CD4-positive, alpha-beta T cell treated with Interleukin-17A for 4 hours (primary cell): ENCODE results near the gene LAMB3.
A peak's percentile ranks its signal among the peaks of the same experiment; 100 is the strongest.

ENCODE experiments used
- DNase-seq: peaks from one replicate; pipeline ENCODE4 v3.0.0-alpha.2; 2020; ENCODE audit warnings: mixed read lengths

Gene LAMB3

DNA sequence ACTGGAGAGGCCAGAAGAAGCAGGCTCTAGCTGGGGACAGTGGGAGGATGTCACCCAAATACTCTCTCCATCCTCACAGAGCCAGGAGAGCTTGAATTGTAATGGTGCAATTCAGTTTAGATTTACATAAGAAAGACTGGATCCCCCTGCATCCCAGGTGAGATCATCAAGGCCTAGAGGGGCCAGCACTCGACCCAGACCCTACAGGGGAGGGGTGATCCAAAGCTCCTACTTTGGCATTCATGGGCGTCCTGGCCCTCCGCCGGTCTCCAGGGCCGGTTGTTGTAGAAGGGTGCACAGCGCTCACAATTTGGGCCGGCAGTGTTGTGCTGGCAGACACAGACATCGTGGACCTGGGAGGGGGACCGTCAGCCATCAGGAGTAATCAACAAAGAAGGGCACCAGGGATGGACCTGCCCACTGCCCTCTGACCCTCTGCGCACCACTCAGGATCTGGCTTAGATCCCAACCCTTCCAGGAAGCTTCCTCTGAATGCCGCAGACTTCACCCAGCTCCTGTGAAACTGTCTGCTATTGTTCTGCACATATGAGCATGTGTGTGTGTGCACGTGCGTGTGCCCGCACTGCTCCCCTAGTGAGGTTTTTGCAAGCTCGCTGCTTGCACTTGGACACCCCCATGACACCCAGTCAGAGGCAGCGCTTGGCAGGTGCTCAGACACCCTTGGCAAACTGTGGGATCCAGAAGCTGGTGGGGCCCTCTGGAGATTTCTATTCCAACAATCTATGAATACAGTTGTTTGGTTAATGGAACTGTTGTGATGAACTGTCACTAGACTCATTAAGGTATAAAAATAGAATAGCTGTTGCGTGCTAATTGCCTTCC lies 21.6 kb downstream of the LAMB3 start:
- DNase-seq: no peak

- no peak for DNase-seq
These were observed 22.4 kb downstream of the LAMB3 start for GRCh38 chr1:209629621-209630382.

DNA sequence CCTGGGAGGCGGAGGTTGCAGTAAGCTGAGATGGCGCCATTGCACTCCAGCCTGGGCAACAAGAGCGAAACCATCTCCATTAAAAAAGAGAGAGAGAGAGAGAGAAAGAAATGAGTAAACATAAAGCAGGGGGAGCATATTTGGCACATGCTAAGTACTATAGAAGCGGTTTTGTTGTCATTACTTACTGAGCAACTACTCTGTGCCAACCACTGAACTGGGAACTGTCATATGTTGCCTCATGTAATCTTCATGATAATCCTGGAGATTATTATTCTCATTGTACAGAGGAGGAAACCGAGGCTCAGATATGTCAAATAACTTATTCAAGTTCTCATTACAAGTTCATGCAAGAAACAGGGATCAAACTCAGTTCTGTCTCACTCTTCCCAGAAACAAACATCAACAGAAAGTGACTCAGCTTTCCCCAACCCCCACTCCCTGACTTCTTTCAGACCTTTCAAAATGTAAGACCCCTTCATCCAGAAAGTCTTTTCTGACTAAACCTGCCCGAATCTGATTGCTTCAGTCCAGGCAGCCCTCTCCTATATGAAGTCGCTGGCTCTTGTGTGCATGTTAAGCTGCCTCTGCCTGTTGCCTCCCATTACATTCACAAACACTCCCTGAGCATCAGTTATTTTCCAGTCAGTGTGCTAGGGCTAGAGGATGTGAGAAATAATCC lies 23.5 kb downstream of the LAMB3 start:
- no peak for DNase-seq

- peak; percentile 85 for DNase-seq
These were observed 24.5 kb downstream of the LAMB3 start for GRCh38 chr1:209627732-209628196.

- no peak for DNase-seq
These were observed 25.0 kb downstream of the LAMB3 start for GRCh38 chr1:209627027-209627731.

DNA sequence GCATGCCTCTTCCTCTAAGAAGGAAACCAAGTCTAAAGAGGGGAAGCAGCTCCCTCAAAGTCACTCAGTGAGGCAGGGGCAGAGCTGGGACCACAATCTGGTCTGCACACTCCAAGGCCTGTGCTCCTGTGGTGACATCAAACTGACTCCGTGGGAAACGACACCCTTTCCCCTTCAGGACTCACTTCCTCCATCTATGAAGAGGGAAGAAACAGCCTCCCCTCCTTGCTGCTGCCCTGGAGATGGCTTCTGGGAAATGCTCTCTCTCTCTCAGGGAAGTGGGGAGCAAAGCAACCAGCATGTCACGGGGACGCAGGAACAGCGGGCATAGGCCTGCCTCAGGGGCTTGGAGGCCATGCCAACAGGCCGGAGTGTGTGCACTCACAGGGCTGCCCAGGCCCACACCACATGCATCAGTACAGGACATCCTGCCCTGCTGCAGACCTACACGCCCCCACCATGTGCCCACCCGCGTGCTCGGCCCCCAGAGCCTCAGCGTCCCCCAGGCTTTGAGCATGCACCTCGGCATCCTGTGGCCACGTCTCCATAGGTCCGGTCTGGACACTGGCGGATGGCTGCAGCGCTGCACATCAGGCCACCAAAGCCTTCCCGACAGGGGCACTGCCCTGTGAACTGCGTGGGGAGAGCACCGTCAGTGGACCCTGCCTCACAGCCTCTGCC lies 25.7 kb downstream of the LAMB3 start:
- no peak for DNase-seq

DNA sequence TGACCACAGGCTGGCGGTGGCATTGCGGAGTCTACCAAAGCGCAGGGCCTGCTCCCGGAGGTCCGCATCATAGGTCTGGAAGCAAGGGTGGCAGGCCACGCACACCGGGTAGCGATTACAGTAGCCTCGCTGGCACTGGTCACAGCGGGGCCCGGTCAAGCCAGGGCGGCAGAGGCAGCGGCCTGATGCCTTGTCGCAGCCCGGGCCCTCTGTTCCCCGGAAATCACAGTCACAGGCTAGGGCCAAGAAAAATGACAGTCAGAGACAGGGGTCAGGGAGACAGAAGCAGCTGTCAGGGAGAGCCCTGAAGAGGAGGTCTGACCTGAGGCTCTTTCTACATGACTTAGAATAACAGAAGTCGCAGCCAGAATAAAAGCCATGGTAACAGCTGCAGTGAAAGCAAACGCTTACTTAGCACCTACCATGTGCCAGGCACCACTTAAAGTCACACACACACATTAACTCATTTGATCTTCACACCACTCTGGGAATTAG lies 26.4 kb downstream of the LAMB3 start:
- no peak for DNase-seq

GRCh38 chr1:209624558-209625549 lies 27.4 kb downstream of the LAMB3 start:
- no peak for DNase-seq

GRCh38 chr1:209622841-209623829 lies 29.1 kb downstream of the LAMB3 start:
- DNase-seq: no peak

DNA sequence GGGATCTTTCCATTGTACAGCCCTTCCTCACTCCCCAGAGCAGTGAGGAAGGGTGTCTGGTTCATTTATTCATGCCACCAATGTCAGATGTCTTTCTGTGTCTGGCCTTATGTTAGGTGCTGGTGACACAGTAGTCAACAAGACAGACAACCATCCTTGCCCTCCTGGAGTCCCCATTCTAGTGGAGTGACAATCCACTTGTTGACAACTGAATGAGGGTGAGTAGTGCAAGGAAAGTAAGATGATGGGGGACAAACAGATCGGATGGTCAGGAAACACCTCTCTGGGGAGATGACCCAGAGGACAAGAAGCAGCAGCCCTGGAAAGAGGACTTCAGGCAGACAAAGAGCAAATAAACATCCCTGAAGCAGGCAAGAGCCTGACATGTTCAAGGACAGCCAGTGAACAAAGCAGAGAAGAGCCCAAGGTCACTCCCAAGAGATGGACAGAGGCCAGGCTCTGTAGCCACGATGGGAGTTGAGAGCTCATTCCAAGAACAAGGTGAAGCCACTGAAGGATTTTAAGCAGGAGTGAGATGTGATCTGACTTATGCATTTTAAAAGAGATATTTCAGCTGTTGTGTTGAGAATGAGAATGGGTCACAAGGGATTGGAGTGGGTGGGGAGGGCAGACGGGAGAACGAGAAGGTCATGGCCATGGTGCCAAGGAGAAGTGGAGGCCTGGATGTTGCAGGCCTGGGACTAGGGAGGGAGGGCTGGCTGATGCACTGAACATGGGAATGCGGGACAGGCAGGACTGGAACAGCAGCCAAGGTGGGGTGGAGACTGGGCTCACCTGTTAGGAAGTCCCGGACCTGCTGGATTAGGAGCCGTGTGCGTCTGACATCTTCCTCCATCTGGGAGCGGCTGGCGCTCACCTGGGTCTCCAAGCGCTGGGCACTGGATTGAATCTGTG lies 30.2 kb downstream of the LAMB3 start:
- no peak for DNase-seq

- DNase-seq: no peak
These were observed 30.9 kb downstream of the LAMB3 start for GRCh38 chr1:209621286-209621685.

- no peak for DNase-seq
These were observed 31.7 kb downstream of the LAMB3 start for GRCh38 chr1:209620487-209620884.

GRCh38 chr1:209619696-209620486 lies 32.3 kb downstream of the LAMB3 start:
- no peak for DNase-seq

DNA sequence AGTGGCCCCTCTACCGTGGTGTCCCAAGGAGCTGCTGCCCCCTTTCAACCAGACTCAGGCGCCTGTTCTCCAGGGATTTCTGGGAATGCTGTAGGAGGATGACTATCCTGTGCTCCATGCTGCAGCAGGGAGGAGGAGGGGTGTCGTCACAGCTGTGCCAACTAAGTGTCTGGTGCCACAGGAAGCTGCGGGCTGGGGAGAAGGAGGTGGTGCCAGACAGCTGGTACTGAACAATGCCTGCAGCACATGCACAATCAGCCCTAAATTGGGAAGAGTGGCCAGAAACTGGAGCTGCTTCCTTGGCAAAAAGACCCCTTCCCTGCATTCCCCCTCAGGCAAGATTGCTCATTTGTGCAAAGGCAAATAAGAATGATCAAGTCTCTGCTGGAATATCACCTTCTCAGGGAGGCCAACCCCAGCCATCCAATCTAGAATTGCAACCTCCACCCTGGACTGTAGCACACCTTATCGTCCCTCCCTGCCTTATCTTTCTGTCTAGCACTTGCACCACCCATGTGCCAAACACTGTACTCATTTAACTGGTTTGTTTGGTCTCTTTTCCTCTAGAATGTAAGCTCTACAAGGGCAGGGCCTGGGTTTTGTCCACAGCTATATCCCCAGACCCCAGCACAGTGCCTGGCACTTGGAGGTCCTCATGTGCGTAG lies 33.3 kb downstream of the LAMB3 start:
- peak; percentile 37 for DNase-seq

DNA sequence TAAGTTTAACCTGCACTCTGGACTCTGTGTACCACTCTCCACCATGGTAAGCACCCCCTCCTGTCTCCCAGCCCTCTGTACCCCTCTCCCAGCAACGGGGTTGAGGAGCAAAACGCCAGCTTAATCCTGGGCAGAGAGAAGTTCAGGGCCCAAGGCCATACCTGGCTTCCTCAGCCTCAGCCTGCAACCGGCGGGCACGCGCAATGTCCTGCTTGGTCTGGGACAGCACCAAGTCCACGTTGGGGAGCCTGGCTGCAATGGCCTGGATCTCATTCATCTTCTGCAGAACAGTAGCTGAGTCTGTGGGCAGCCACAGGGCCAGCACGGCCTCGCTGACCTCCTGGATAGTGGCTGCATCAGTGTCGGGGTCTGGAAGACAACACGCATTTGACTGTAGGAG lies 33.9 kb downstream of the LAMB3 start:
- no peak for DNase-seq

DNA sequence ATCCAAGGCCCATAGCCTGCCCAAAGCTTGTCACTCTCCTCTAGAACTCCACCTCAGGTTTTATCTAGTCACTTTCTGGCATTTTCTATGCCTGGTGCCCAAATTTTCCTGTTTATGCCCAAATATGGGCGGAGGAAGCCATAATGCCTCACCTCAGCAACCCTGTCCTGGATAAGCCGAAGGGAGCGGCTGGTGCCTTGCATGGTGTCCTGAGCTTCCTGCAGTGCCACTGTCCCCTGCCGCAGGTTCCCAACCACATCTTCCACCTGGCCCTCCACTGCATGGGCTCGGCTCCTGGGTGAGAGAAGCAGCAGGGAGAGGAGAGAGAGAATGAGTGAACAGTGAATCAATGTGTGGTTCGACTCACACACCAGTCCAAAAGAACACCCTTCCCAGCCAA lies 34.5 kb downstream of the LAMB3 start:
- no peak for DNase-seq
